ENCODE measurements around the gene CNTN1. TPM values are rescaled to one million over a fixed set of nuclear protein-coding genes. Genes with fewer than 3 reads are reported as not detected.

Gene CNTN1
- total and polyA plus RNA-seq, 2 of the 4 experiments (the other 2 are of a cell fraction) = 0.10 to 0.18 TPM

- H3K4me2 ChIP-seq (ENCODE audit: low read depth, low read length) = no peak overlapping the region
- no peak for TF ChIP-seq MXI1 (IDR thresholded peaks at IDR 0.05; ENCODE audit: borderline replicate concordance, low read depth, low read length)
- TF ChIP-seq CEBPB (IDR thresholded peaks at IDR 0.05; ENCODE audit: low read depth, low read length) = no peak
- TF ChIP-seq POLR2A (IDR thresholded peaks at IDR 0.05; ENCODE audit: low read depth, low read length) = no peak
- no peak for TF ChIP-seq NFE2L2 (IDR thresholded peaks at IDR 0.05; ENCODE audit: low read depth, low read length)
- no peak for TF ChIP-seq BHLHE40 (IDR thresholded peaks at IDR 0.05; ENCODE audit: low read depth, low read length)
- TF ChIP-seq CTCF (conservative IDR thresholded peaks at IDR 0.05; ENCODE audit: low read depth, low read length) = no peak
- TF ChIP-seq RCOR1 (IDR thresholded peaks at IDR 0.05; ENCODE audit: insufficient replicate concordance, low read length) = no peak
- TF ChIP-seq FOS (IDR thresholded peaks at IDR 0.05; ENCODE audit: low read depth, low read length) = no peak
- TF ChIP-seq MAFK (IDR thresholded peaks at IDR 0.05; ENCODE audit: low read depth, low read length) = no peak
- TF ChIP-seq CHD1 (IDR thresholded peaks at IDR 0.05; ENCODE audit: low read depth, low read length) = no peak
- TF ChIP-seq RFX5 (IDR thresholded peaks at IDR 0.05; ENCODE audit: low read depth, low read length) = no peak
- no peak for TF ChIP-seq SMC3 (IDR thresholded peaks at IDR 0.05; ENCODE audit: low read depth, low read length)
- no peak for TF ChIP-seq USF2 (IDR thresholded peaks at IDR 0.05; ENCODE audit: low read depth, low read length)
- no peak for TF ChIP-seq ELK1 (IDR thresholded peaks at IDR 0.05; ENCODE audit: borderline replicate concordance, low read depth, low read length)
- no peak for TF ChIP-seq MAZ (IDR thresholded peaks at IDR 0.05; ENCODE audit: borderline replicate concordance, low read depth, low read length)
- no peak for TF ChIP-seq RAD21 (IDR thresholded peaks at IDR 0.05; ENCODE audit: low read length)
- no peak overlapping the region for H2AFZ ChIP-seq (replicated peaks; ENCODE audit: low read length, poor library complexity)
- ATAC-seq (ENCODE audit: low read depth) (no peak), DNase-seq (no peak)
- H3K18ac ChIP-seq (ENCODE audit: low read depth, low read length) = no peak overlapping the region
- no peak overlapping the region for H2AK9ac ChIP-seq (replicated peaks; ENCODE audit: low read depth, low read length, poor library complexity)
- H2AK5ac ChIP-seq (ENCODE audit: low read depth, low read length) = no peak overlapping the region
- no peak overlapping the region for H3K4me3 ChIP-seq (ENCODE audit: insufficient read depth, low read depth, low read length)
- H2BK15ac ChIP-seq (ENCODE audit: low read depth, low read length) = no peak overlapping the region
- dilution Hi-C loops (cut with HindIII; ENCODE audit: low sequenced_read_pairs, unreplicated experiment) (no loop called here), in situ Hi-C loops (cut with MboI; ENCODE audit: low sequenced_read_pairs) (no loop called here), intact Hi-C loops (cut with micrococcal nuclease) (no loop called here)
- H3K27me3 ChIP-seq (ENCODE audit: control insufficient read depth, insufficient read depth, low read length) = no peaks in the 10 kb centered on the region
- peaks cover 4% of the 10 kb centered on the region; the same call in 1 of the 2 replicates for H3K9me3 ChIP-seq (ENCODE audit: control insufficient read depth, insufficient read depth, low read length)
- no peaks in the 10 kb centered on the region for H3K4me1 ChIP-seq (ENCODE audit: control insufficient read depth, insufficient read depth, low read length)
- no peaks in the 10 kb centered on the region for H3K79me1 ChIP-seq (ENCODE audit: low read depth in 1 of 2, low read length in 2 of 2)
- no peaks in the 10 kb centered on the region for H3K36me3 ChIP-seq (ENCODE audit: control insufficient read depth, insufficient read depth, low read length)
- no peak overlapping the region for H3K4ac ChIP-seq (ENCODE audit: low read depth, low read length)
- no peak overlapping the region for H3K14ac ChIP-seq (replicated peaks; ENCODE audit: low read depth, low read length)
- no peak overlapping the region for H2BK5ac ChIP-seq (ENCODE audit: low read depth, low read length, poor library complexity, severe bottlenecking)
- no TSS peak for BruUV-seq (replicated peaks)
- H4K20me1 ChIP-seq (ENCODE audit: insufficient read depth, low read length) = no peaks in the 10 kb centered on the region
- no peak overlapping the region for H3K9ac ChIP-seq (ENCODE audit: low read depth, low read length)
- no peak overlapping the region for H3K27ac ChIP-seq (ENCODE audit: insufficient read depth, low read length)
- H3K9me1 ChIP-seq (ENCODE audit: insufficient read depth, low read length) = no peaks in the 10 kb centered on the region
- no peak overlapping the region for H3K56ac ChIP-seq (ENCODE audit: extremely low read depth, insufficient read depth, low read length)
- ChIA-PET CTCF (no interaction called here), POLR2A (ENCODE audit: unreplicated experiment) (no interaction called here)
- H4K8ac ChIP-seq (ENCODE audit: low read depth in 2 of 2, low read length in 2 of 2) = no peak overlapping the region
- no peak overlapping the region for H2BK120ac ChIP-seq (ENCODE audit: low read depth, low read length)
- no peak overlapping the region for H3K23ac ChIP-seq (ENCODE audit: low read depth, low read length)
- H2BK20ac ChIP-seq (ENCODE audit: low read depth, low read length) = no peak overlapping the region
- no peak overlapping the region for H4K5ac ChIP-seq (ENCODE audit: low read depth, low read length)
- no peak overlapping the region for H4K91ac ChIP-seq (ENCODE audit: insufficient read depth, low read depth, low read length)
Observed at GRCh38 chr12:40646911-40647310, 45.3 kb upstream of the CNTN1 start.

Measured in IMR-90 (cell line).